ENCODE measurements around the gene ZDHHC21.
"Not testable (repeated sequence)": the region's sequence is repeated elsewhere in the genome, so short reads cannot be mapped to it uniquely, and the experiment has no call there.

The ZDHHC21 gene

GRCh38 chr9:14682616-14683015 lies 10.6 kb downstream of the ZDHHC21 start:
- peak; percentile 52 for DNase-seq (ENCODE audit: low spot score)

DNA sequence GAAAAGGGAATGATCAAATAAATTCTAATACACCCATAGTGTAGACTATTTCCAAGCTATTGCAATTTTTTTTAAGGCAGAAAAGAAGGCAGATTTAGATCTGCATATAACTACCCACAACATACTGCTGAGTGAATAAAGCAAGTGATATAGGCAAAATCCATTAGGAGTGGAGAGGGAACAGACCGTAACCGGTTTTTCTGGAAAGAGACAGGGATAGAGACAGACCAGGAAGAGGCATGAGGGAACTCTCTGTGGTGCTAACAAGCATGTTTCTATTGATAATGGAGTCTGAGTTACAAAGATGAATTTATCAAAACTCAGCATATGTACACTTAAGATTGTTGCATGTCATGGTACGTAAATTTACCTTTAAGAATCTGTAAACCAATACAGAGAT lies 14.5 kb downstream of the ZDHHC21 start:
- DNase-seq (ENCODE audit: low spot score), result no peak

GRCh38 chr9:14677872-14678271 lies 15.4 kb downstream of the ZDHHC21 start:
- no peak for DNase-seq (ENCODE audit: low spot score)

DNA sequence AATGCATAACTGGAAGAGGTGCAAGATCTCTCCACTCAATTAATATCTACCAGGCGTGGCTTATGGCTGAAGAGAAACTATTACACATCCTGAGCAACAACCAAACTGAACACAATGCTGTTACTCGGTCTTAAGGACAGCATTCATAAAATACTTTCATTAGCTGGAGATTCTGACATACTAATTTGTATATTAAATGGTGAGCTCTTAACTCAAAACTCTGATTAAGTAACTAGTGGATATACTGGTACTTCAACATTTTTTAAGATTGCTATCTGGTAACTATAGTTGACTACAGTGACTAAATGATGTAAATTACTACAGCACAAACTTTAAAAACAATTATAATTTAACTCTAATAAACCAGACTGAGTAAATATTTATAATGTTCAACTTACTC lies 15.8 kb downstream of the ZDHHC21 start:
- DNase-seq (ENCODE audit: low spot score), result no peak

DNA sequence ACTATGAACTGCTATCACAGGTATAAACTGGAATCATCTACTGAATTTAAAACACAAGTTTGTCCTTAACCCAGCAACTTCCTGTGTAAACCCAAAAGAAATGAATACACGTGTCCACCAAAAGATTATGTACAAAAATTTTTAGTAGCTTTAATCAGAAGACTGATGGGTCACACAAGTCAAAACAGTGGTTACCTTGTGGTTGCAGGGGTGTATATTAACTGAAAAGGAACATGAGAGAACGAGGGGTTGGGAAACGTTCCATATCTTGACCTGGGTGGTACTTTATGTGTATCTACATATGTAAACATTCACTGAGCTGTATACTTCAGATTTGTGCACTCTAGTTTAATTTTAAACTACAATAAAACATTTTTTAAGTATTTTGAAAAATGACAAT lies 18.6 kb downstream of the ZDHHC21 start:
- no peak for DNase-seq (ENCODE audit: low spot score)

GRCh38 chr9:14671377-14671776 lies 21.9 kb downstream of the ZDHHC21 start:
- DNase-seq (ENCODE audit: low spot score), result peak; percentile 71

DNA sequence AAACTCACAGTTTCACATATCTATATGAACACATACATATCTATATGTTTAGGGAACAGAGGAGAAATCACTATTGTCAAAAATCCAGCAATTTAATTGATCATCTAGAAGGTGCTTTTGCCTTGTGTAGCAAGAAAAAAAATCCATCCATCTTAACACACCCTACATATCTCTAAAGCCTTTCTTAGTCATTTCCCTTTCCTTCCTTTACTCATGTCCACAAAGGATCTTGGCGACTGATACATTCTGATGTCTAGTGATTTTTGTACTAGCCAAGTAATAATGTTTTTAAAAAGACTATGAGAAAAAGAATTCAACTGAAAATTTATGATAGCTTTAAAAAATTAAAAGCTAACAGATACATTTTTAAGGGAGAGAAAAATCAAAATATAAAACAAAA lies 22.5 kb downstream of the ZDHHC21 start:
- DNase-seq (ENCODE audit: low spot score), result peak; percentile 64

DNA sequence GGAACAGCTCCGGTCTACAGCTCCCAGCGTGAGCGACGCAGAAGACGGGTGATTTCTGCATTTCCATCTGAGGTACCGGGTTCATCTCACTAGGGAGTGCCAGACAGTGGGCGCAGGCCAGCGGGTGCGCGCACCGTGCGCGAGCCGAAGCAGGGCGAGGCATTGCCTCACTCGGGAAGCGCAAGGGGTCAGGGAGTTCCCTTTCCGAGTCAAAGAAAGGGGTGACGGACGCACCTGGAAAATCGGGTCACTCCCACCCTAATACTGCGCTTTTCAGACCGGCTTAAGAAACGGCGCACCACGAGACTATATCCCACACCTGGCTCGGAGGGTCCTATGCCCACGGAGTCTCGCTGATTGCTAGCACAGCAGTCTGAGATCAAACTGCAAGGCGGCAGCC lies 29.2 kb downstream of the ZDHHC21 start:
- DNase-seq (ENCODE audit: low spot score), result not testable (repeated sequence)

DNA sequence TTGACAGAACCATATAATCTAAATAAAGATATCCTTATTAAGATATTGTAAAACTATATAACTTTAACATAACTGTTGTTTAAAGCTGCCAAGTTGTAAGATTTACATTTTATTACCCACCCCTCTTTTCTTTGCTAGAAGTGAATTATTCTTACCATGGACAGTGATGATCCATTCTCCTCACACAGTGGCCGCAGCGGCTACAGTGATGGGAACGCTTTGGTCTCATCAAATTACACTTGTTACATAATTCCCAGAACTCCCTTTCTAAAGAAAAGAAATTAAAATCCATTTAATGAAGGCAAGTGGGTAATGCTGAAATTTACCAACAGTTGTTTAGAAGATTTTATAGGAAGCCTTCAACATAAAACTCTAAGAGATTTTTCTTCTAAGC lies 31.2 kb downstream of the ZDHHC21 start:
- no peak for DNase-seq (ENCODE audit: low spot score)

DNA sequence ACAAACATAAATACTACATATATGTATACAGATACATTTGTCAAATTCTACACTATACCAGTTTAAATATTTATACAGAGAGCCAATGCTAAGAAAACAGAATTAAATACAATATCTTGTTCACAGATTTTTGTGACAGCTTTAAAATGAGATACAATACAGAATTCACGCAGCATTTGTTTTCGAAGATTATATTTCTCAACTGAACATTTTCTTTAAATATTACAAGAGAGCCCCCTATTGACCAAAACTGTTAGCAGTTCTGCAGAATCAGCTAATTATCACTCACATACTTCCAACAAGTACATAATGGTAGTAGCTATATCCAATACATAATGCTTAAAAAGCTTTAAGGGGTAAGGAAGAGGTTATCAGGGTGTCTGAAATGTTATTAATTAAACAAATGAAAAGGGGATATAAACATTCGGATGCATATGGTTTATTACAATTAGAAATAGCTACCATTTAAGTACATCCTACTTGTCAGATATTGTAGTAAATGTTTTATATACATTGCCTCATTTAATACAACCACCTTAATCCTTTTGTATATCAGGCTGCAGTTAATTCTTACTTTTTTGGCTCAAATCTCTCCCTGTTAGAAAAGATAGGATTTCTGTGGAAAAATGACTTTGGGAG lies 31.7 kb downstream of the ZDHHC21 start:
- peak; percentile 22 for DNase-seq (ENCODE audit: low spot score)

DNA sequence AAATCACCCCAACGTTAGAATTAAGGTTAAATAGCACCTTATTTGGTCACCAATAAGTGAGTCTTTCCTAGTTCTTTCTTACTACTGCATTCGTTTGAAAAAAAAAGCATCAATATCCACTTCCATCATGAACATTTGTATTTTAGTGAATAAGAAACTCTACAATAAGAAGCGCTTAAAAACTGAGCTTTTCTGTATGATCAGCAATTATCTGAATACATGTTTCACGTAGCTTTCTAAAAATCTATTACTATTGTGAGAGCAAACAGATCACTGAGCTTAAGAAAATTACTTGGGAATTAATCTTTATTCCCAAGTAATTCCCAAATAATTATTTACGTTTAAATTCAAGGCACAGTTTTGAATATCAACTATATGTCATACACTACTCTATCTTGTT lies 32.5 kb downstream of the ZDHHC21 start:
- DNase-seq (ENCODE audit: low spot score), result no peak

DNA sequence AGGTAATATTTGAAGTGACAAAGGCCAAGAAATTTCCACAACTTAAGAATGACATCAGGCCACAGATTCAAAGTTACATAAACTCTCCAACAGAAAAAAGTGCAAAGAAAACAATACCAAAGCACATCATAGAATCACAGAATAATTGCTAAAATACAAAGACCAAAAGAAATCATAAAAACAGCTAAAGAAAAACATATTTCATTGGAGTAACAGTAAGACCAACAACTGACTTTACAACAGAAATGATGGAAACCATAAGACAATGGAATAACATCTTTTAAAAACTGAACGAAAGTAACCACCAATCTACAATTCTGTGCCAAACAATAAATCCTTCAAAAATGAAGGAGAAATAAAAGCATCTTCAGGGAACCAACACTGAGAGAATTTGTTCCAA lies 38.3 kb downstream of the ZDHHC21 start:
- no peak for DNase-seq (ENCODE audit: low spot score)

DNA sequence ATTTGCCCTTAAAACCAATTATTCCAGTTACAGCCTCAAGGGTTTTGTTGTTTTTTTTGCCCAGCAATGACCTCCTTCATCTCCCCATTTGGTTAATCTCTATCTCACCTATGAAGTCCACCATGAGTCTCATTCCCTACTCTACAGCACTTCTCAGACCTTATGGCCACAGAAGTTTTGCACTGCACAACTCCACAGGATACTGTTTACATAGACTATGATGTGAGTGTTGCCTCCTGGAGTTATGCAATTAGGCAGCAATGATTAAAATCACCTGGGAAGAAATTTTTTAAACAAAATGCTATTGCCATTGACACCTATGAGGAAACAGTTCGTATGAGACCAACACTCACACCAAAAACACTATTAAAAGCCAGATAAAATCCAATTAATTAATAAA lies 39.7 kb downstream of the ZDHHC21 start:
- no peak for DNase-seq (ENCODE audit: low spot score)

DNA sequence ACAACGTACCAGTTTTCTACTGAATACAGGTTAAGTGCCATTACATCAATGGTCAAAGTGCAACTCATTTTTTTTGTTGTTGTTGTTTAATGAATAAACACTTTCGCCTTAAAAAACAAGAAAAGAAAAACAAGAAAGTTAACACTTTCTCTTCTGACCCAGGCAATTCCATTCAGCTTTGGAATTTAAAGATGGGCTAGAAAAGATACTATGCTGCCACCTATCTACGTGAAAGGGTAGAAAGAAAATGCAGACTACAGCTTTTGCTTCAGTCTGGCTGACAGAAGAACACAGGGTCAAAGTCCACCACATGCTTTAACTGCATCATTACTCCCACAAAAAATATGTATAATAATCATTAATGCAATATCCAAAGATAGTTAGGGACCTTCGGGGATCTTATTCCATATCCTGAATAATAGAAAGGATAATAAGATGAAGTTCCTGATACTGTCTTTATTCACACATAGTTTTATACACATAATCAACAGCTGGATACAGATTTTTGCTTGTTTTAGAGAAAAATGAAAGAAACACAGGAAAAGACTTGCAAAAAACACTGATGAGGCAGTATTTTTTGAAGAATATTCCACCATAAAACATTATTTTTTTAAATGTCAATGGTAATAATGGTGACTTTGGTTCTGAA lies 40.4 kb downstream of the ZDHHC21 start:
- no peak for DNase-seq (ENCODE audit: low spot score)

DNA sequence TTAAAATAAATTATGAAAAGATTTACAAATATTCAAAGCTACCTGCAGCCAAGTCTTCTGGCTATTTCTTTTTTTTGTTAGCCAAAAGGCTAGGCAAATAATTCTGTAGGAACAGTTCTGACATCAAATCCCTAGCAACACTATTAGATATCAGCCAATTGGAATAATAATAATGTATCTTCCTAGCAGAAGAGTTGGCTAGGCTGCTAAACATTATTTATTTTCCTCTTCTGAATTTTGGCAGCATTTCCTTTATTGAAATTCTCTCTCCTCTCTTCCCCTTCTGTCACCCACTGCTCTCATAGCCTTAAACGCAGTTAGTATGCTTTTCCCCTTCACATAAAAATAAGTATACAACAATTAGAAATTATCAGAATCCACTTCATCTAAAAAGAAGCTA lies 42.6 kb downstream of the ZDHHC21 start:
- DNase-seq (ENCODE audit: low spot score), result no peak

- DNase-seq (ENCODE audit: low spot score), result no peak
Measured at GRCh38 chr9:14645648-14646047, 47.6 kb downstream of the ZDHHC21 start.

DNA sequence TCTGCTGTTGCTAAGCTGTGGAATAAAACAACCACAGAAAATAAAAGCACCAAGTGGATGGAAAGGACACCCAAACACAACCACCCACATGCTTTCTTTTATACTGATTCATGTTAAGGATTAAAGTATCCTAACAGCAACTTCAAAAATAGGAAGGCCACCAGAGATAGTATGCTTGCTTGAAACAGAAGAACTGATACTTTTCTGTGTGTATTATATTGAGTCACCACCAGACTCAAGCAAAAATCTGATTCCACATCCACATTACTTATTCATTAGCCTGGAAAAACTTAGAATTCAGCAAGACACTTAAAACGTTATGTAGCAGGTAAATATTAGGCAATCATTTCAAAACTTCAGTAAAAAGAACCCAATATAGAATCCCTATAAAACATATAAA lies 52.3 kb downstream of the ZDHHC21 start:
- DNase-seq (ENCODE audit: low spot score), result no peak

DNA sequence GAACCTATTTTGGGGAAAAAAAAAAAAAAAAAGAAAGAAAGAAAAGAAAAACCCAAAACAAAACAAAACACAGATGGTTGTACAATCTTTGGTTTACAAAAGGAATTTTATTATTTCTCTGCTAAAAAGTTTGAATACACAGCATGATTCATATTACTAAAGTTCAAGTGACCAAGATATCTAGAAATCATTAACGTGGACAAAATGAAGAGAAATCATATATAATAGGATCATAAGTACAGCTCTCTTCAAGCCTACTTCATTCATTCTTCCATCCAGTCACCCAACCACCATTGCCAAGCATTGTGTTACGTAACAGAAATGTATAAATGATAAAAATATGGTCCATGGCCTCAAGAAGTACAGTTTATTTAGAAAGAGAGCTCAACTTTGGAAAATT lies 52.9 kb downstream of the ZDHHC21 start:
- DNase-seq (ENCODE audit: low spot score), result no peak

DNA sequence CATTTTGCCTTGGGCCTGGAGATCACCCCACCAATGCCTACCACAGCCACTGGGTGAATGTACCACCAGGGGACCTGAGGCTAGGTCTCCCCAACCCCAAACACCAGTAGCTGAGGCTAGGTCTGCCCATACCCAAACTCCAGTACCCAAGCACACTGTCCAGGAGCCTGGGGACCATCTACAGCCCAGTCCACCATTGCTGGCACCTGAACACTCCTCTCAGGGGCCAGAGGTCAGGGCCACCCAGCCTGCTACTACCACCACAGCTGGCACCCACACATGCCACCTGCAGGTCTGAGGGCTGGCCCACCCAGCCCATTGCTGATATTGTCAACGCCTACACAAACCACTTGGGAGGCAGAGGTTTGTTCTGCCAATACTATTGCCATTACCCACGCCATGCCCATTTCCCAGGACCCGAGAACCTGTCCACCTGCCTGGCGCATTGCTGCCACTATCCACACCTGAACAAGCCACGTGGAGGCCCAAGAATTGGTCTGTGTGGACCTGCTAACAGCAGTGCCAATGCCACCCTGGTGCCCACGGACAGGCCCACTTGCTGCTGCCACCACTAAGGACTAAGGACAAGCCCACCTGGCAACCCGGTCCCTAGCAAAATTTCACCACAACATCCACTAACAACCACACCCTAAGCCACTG lies 59.2 kb downstream of the ZDHHC21 start:
- no peak for DNase-seq (ENCODE audit: low spot score)

- no peak for DNase-seq (ENCODE audit: low spot score)
Measured at GRCh38 chr9:14633148-14633547, 60.1 kb downstream of the ZDHHC21 start.

GRCh38 chr9:14627513-14627912 lies 65.7 kb downstream of the ZDHHC21 start:
- no peak for DNase-seq (ENCODE audit: low spot score)

- no peak for DNase-seq (ENCODE audit: low spot score)
Measured at GRCh38 chr9:14618836-14619420, 74.3 kb downstream of the ZDHHC21 start.

Measured in activated CD4-positive, alpha-beta T cell treated with anti-CD3 and anti-CD28 coated beads, Interleukin-2, Interleukin-4, amounts not matched to agents 100 ng/mL and 50 ng/mL, durations not matched to agents 16 hours and 8 hours (primary cell).